Gastroesophageal sphincter (tissue), 3 donors: ENCODE data around the gene CORO6.

Source experiments
- EP300 ChIP-seq: sonication (generic); formaldehyde crosslinking; IDR thresholded peaks from one replicate; pipeline ENCODE4 v1.6.1; 2017; ENCODE audit warnings: antibody characterized with exemption, mild to moderate bottlenecking
- POLR2A ChIP-seq, 2 donors: fragments of 450-650 bp; IDR thresholded peaks; one replicate each; pipeline ENCODE4 v1.6.1; 2017; ENCODE audit warnings: antibody characterized with exemption in 2 of 2, mild to moderate bottlenecking in 2 of 2, moderate library complexity in 1 of 2
- POLR2AphosphoS5 ChIP-seq: sonication (generic); formaldehyde crosslinking; IDR thresholded peaks from one replicate; pipeline ENCODE4 v1.6.1; 2017; ENCODE audit warnings: antibody characterized with exemption
- TF ChIP-seq, protein P1 (sequence below), 4 experiments: fragments of 200-600 bp in 2 of 4; fragments of 450-650 bp in 2 of 4; sonication (generic) in 1 of 4; IDR thresholded peaks; one replicate each; pipeline ENCODE4 v1.5.1; 2017 to 2019; ENCODE audit warnings: antibody characterized with exemption in 4 of 4, mild to moderate bottlenecking in 2 of 4, moderate library complexity in 2 of 4

DNA sequence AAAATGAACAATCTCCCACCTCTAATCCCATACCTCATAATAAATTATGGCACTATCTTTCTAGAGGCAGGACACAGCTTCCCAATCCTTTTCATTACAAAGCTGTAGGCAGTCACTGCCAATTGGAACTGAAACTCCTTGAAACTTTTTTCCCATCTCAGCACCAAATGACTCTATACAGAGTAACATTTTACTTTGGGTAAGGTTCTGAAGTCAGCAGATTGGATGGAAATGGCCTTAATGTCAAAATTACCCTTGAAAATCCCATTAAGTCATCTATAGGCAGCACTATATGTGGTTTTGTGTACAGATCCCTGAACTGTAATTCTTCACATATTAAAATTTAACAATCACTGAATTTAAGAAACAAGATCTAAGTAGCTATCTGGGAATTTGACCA, 30.3 kb upstream of the CORO6 start:
- TF ChIP-seq POLR2A (IDR thresholded peaks at IDR 0.05), result no peak
- TF ChIP-seq, protein P1, sequence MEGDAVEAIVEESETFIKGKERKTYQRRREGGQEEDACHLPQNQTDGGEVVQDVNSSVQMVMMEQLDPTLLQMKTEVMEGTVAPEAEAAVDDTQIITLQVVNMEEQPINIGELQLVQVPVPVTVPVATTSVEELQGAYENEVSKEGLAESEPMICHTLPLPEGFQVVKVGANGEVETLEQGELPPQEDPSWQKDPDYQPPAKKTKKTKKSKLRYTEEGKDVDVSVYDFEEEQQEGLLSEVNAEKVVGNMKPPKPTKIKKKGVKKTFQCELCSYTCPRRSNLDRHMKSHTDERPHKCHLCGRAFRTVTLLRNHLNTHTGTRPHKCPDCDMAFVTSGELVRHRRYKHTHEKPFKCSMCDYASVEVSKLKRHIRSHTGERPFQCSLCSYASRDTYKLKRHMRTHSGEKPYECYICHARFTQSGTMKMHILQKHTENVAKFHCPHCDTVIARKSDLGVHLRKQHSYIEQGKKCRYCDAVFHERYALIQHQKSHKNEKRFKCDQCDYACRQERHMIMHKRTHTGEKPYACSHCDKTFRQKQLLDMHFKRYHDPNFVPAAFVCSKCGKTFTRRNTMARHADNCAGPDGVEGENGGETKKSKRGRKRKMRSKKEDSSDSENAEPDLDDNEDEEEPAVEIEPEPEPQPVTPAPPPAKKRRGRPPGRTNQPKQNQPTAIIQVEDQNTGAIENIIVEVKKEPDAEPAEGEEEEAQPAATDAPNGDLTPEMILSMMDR (IDR thresholded peaks at IDR 0.05), result no peak
- TF ChIP-seq POLR2AphosphoS5, result no peak
- no peak for TF ChIP-seq EP300
